Measurements from ENCODE around the gene RHOU.

- no peak for TF ChIP-seq CTCF (IDR thresholded peaks at IDR 0.05; ENCODE audit: poor library complexity, severe bottlenecking)
- no peak for TF ChIP-seq EZH2 (IDR thresholded peaks at IDR 0.05; ENCODE audit: borderline replicate concordance, insufficient read depth, low read length, poor library complexity, severe bottlenecking)
- TF ChIP-seq SMC3 (conservative IDR thresholded peaks at IDR 0.05; ENCODE audit: poor library complexity): no peak
- no peak for TF ChIP-seq POLR2AphosphoS5 (IDR thresholded peaks at IDR 0.05)
- TF ChIP-seq RAD21 (conservative IDR thresholded peaks at IDR 0.05): no peak
These were observed 15.6 kb downstream of the RHOU start for GRCh38 chr1:228750915-228751314.

Measured in neural cell (in vitro differentiated cells).